ENCODE data around the gene ZNF143.

Gene ZNF143

GRCh38 chr11:9577556-9577955 lies 116.7 kb downstream of the ZNF143 start:
- TF ChIP-seq, protein P1, sequence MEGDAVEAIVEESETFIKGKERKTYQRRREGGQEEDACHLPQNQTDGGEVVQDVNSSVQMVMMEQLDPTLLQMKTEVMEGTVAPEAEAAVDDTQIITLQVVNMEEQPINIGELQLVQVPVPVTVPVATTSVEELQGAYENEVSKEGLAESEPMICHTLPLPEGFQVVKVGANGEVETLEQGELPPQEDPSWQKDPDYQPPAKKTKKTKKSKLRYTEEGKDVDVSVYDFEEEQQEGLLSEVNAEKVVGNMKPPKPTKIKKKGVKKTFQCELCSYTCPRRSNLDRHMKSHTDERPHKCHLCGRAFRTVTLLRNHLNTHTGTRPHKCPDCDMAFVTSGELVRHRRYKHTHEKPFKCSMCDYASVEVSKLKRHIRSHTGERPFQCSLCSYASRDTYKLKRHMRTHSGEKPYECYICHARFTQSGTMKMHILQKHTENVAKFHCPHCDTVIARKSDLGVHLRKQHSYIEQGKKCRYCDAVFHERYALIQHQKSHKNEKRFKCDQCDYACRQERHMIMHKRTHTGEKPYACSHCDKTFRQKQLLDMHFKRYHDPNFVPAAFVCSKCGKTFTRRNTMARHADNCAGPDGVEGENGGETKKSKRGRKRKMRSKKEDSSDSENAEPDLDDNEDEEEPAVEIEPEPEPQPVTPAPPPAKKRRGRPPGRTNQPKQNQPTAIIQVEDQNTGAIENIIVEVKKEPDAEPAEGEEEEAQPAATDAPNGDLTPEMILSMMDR (IDR thresholded peaks at IDR 0.05; ENCODE audit: low read length), result no peak
- TF ChIP-seq EZH2 (optimal IDR thresholded peaks at IDR 0.05; ENCODE audit: low read depth, low read length) (no peak), EZH2phosphoT487 (IDR thresholded peaks at IDR 0.05; ENCODE audit: low read length) (no peak)
- Histone ChIP-seq H2AFZ (ENCODE audit: low read length) (no peak overlapping the region), H3K4me1 (ENCODE audit: low read length) (peaks cover 26% of the 10 kb centered on the region), H3K9me2 (replicated peaks; ENCODE audit: insufficient read depth, low read length) (no peaks in the 10 kb centered on the region), H3K36me3 (replicated peaks; ENCODE audit: insufficient read depth, low read length) (peaks cover 20% of the 10 kb centered on the region), H4K20me1 (ENCODE audit: insufficient read depth, low read length) (peaks cover 8% of the 10 kb centered on the region; the same call in 1 of the 2 replicates), H3K27me3 (replicated peaks; ENCODE audit: insufficient read depth, low read length) (no peaks in the 10 kb centered on the region), H3K9me3 (replicated peaks; ENCODE audit: insufficient read depth, low read length) (no peaks in the 10 kb centered on the region), H3K27ac (ENCODE audit: low read length) (peak overlapping the region; percentile 22; the same call in 1 of the 2 replicates), H3K79me2 (ENCODE audit: low read length) (peaks cover 83% of the 10 kb centered on the region), H3K9ac (ENCODE audit: low read length) (no peak overlapping the region; the same call in 1 of the 2 replicates), H3F3A (ENCODE audit: insufficient read depth, low read length) (peaks cover 35% of the 10 kb centered on the region), H3K4me2 (ENCODE audit: low read depth, low read length) (peak overlapping the region; percentile 85), H3K4me3 (ENCODE audit: low read length) (peak overlapping the region; percentile 81)
- DNase-seq, result peak; percentile 52
